ENCODE results near the gene BID. TPM values are rescaled to one million over a fixed set of nuclear protein-coding genes. Genes with fewer than 3 reads are reported as not detected.

BID gene
- total and polyA plus RNA-seq, 4 donors, result 13.1 to 179 (median 37.5) TPM

DNA sequence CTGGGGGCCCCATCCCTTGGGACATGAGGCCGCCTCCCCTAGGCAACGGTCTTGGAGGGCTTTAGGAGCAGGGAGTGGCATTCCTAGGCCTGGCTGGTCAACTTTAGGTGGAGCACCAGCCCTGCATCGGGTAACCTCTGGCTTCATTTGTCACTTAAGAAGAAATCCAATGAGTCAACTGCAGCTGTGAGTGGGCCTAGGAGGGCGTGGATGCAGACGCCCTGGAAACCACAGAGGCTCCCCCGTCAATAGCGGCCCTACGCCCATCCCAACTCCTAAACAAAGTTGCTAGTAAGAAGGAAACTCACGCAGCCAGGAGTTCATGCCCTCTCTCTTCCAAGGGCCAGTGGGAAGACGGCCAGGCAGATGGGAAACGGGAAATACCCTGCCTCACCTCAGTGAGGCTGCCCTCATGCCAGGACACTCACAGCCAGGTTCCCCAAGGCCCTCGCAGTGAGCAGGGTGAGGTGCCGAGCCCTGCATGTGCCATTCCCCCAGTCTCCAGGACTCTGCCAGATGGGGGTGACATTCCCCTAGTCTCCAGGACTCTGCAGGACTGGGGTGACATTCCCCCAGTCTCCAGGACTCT is 20.8 kb downstream of the BID start:
- TF ChIP-seq, protein P1, sequence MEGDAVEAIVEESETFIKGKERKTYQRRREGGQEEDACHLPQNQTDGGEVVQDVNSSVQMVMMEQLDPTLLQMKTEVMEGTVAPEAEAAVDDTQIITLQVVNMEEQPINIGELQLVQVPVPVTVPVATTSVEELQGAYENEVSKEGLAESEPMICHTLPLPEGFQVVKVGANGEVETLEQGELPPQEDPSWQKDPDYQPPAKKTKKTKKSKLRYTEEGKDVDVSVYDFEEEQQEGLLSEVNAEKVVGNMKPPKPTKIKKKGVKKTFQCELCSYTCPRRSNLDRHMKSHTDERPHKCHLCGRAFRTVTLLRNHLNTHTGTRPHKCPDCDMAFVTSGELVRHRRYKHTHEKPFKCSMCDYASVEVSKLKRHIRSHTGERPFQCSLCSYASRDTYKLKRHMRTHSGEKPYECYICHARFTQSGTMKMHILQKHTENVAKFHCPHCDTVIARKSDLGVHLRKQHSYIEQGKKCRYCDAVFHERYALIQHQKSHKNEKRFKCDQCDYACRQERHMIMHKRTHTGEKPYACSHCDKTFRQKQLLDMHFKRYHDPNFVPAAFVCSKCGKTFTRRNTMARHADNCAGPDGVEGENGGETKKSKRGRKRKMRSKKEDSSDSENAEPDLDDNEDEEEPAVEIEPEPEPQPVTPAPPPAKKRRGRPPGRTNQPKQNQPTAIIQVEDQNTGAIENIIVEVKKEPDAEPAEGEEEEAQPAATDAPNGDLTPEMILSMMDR (IDR thresholded peaks at IDR 0.05; ENCODE audit: control extremely low read depth, extremely low read depth), result no peak
- no peaks in the 10 kb centered on the region for H3K9me3 ChIP-seq (ENCODE audit: control insufficient read depth in 4 of 4, insufficient read depth in 3 of 4, low read length in 3 of 4)
- H3K36me3 ChIP-seq (ENCODE audit: control insufficient read depth in 4 of 4, insufficient read depth in 4 of 4, low read length in 4 of 4), result peaks cover 0 to 4% (median 0%) of the 10 kb centered on the region in 4 donors
- H3K4me3 ChIP-seq, result no peak overlapping the region
- no peaks in the 10 kb centered on the region for H3K27me3 ChIP-seq (ENCODE audit: control insufficient read depth in 3 of 3, insufficient read depth in 3 of 3, low read length in 2 of 3)
- H3K9ac ChIP-seq (ENCODE audit: insufficient read depth in 1 of 2, low read length in 2 of 2), result no peak overlapping the region
- H3K4me1 ChIP-seq (ENCODE audit: control insufficient read depth in 5 of 5, insufficient read depth in 5 of 5, low read length in 5 of 5), result peaks cover 0 to 2% (median 0%) of the 10 kb centered on the region in 5 donors
- ATAC-seq (ENCODE audit: insufficient read depth, low FRiP score), result no peak
- no peak for DNase-seq
- WGBS, 2 donors, result 85 to 88% methylated on average over 13 of the region's 13 CpGs
- no peak overlapping the region for H3K27ac ChIP-seq (ENCODE audit: low read depth in 1 of 2, low read length in 1 of 2)

DNA sequence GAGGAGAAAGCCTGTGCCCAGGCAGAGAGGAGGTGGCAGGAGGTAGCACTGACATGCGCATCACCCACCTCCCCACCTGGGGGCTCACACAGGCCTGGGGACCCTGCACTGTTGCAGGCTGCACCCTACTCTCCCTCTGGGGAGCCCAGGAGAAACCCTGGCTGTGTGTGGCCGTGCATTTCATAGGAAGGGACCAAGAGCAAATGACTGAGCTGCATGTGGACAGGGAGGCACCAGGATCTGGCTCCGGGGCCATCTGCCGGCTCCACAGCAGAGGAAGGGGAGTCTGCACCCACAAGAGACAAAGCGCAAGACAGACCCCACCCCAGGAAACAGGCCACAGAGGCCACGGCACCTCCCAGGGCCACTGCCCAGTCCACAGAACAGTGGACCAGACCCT is 22.7 kb downstream of the BID start:
- no peak overlapping the region for H3K27ac ChIP-seq (ENCODE audit: low read depth in 1 of 2, low read length in 1 of 2)
- ATAC-seq (ENCODE audit: insufficient read depth, low FRiP score), result no peak
- H3K4me1 ChIP-seq (ENCODE audit: control insufficient read depth in 5 of 5, insufficient read depth in 5 of 5, low read length in 5 of 5), result no peaks in the 10 kb centered on the region
- H3K36me3 ChIP-seq (ENCODE audit: control insufficient read depth in 4 of 4, insufficient read depth in 4 of 4, low read length in 4 of 4), result peaks cover 0 to 6% (median 0%) of the 10 kb centered on the region in 4 donors
- H3K4me3 ChIP-seq, result no peak overlapping the region
- no peaks in the 10 kb centered on the region for H3K27me3 ChIP-seq (ENCODE audit: control insufficient read depth in 3 of 3, insufficient read depth in 3 of 3, low read length in 2 of 3)
- no peak for DNase-seq
- TF ChIP-seq, protein P1 (IDR thresholded peaks at IDR 0.05; ENCODE audit: control extremely low read depth, extremely low read depth), result no peak
- H3K9me3 ChIP-seq (ENCODE audit: control insufficient read depth in 4 of 4, insufficient read depth in 3 of 4, low read length in 3 of 4), result no peaks in the 10 kb centered on the region
- 73 to 86% methylated on average over 6 of the region's 6 CpGs for WGBS, 2 donors
- H3K9ac ChIP-seq (ENCODE audit: insufficient read depth in 1 of 2, low read length in 2 of 2), result no peak overlapping the region

DNA sequence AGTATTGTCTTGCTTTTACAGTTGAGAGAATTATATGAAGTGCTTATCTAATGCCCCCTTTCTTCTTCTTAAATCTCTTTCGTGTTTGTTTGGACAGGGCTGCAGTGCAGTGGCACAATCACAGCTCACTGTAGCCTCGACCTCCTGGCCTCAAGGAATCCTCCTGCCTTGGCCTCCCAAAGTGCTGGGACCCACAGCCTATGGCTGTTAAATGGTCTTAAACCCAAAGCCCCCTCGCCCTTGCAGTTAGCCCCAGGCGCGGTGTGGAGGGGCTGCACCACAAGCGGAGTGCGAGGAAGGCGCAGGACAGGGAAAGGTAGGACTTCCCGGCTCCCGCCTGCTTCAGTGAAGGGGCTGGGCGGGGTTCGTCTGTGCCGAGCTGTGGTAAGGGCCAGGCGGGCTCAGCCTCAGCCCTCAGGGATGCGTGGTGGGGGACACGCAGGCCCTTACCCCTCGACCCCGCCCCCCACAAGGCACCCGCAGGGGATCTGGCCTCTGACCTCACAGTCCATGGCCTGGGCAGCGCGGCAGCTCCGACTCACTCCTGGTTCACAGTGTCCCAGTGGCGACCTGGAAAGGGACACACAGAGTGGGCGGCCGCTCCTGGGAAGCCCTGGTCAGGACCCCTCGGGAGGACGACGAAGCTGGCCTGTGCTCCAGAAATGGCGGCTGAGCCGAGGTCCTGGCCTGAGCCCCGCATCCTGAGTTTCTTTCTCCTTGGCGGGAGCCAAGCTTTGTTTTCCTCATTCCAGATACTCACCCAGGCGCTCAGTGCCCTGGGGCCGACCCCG is 24.5 kb downstream of the BID start:
- Histone ChIP-seq H3K4me1 (ENCODE audit: control insufficient read depth in 5 of 5, insufficient read depth in 5 of 5, low read length in 5 of 5) (no peaks in the 10 kb centered on the region), H3K36me3 (ENCODE audit: control insufficient read depth in 4 of 4, insufficient read depth in 4 of 4, low read length in 4 of 4) (peaks cover 0 to 6% (median 0%) of the 10 kb centered on the region in 4 donors), H3K9ac (ENCODE audit: insufficient read depth in 1 of 2, low read length in 2 of 2) (no peak overlapping the region), H3K27ac (ENCODE audit: low read depth in 1 of 2, low read length in 1 of 2) (no peak overlapping the region), H3K4me3 (no peak overlapping the region), H3K9me3 (ENCODE audit: control insufficient read depth in 4 of 4, insufficient read depth in 3 of 4, low read length in 3 of 4) (no peaks in the 10 kb centered on the region), H3K27me3 (ENCODE audit: control insufficient read depth in 3 of 3, insufficient read depth in 3 of 3, low read length in 2 of 3) (no peaks in the 10 kb centered on the region)
- WGBS, 2 donors, result 92 to 95% methylated on average over 35 of the region's 35 CpGs
- DNase-seq (no peak), ATAC-seq (ENCODE audit: insufficient read depth, low FRiP score) (no peak)
- TF ChIP-seq, protein P1 (IDR thresholded peaks at IDR 0.05; ENCODE audit: control extremely low read depth, extremely low read depth), result no peak

Measured in lung (tissue), 12 donors.